Breast epithelium (tissue), 3 donors: ENCODE measurements around the gene UNC5CL.

Source experiments
- CTCF ChIP-seq, 3 donors: fragments of 450-650 bp; IDR thresholded peaks; one replicate each; pipeline ENCODE4 v1.5.1; 2016 to 2017; ENCODE audit warnings: antibody characterized with exemption in 3 of 3, mild to moderate bottlenecking in 3 of 3, moderate library complexity in 3 of 3
- POLR2A ChIP-seq: fragments of 450-650 bp; IDR thresholded peaks from one replicate; pipeline ENCODE4 v1.6.1; 2016; ENCODE audit warnings: antibody characterized with exemption, mild to moderate bottlenecking, moderate library complexity
- POLR2AphosphoS5 ChIP-seq, 3 donors: sonication (generic); formaldehyde crosslinking; IDR thresholded peaks; one replicate each; pipeline ENCODE4 v1.6.1; 2017; ENCODE audit warnings: antibody characterized with exemption in 3 of 3

- TF ChIP-seq CTCF (IDR thresholded peaks at IDR 0.05), result no peak
- no peak for TF ChIP-seq POLR2AphosphoS5 (IDR thresholded peaks at IDR 0.05)
- no peak for TF ChIP-seq POLR2A
Measured at GRCh38 chr6:41011673-41012072, 27.3 kb downstream of the UNC5CL start.
